B cell (primary cell): ENCODE data around the gene KLHL2. TPM values are rescaled to one million over a fixed set of nuclear protein-coding genes. Genes with fewer than 3 reads are reported as not detected.
A peak's percentile ranks its signal among the peaks of the same experiment; 100 is the strongest.
"Not testable (repeated sequence)": the region's sequence is repeated elsewhere in the genome, so short reads cannot be mapped to it uniquely, and the experiment has no call there.

Experiments
- ATAC-seq: fragments of 200-7000 bp; cut with Tn5 transposase; one replicate; pipeline ENCODE4 v1.10.0; 2021; ENCODE audit warnings: low read depth, mild to moderate bottlenecking, moderate number of reproducible peaks, moderate library complexity
- CTCF ChIA-PET: fragments of 350-600 bp; sonication (Branson Sonifier 250); formaldehyde crosslinking; loops from one replicate; lab custom pipeline; 2021; ENCODE audit warnings: antibody characterized with exemption, inconsistent platforms; lab: Charles Lee
- POLR2A ChIA-PET: fragments of 350-600 bp; sonication (Branson Sonifier 250); formaldehyde crosslinking; loops from one replicate; lab custom pipeline; 2021; ENCODE audit warnings: antibody characterized with exemption; lab: Charles Lee
- DNase-seq: peaks from one replicate; pipeline ENCODE4 v3.0.0; 2013
- H2AFZ ChIP-seq: 2 replicates; pipeline ENCODE4 v1.6.1; 2012; ENCODE audit warnings: mild to moderate bottlenecking, low read depth, low read length; ENCODE audit not compliant: insufficient read depth, poor library complexity, severe bottlenecking
- H3K27ac ChIP-seq, 2 donors: 1 replicate in 1 of 2; 2 replicates in 1 of 2; pipeline ENCODE4 v1.5.1; 2012 to 2013; ENCODE audit warnings: low read length in 2 of 2, mild to moderate bottlenecking in 2 of 2, moderate library complexity in 1 of 2
- H3K27me3 ChIP-seq, 4 experiments: fragments of 200-600 bp in 1 of 4; sonication (generic) in 1 of 4; replicated peaks in 1 of 4; 1 replicate in 2 of 4; 2 replicates in 2 of 4; pipeline versions ENCODE4 v1.6.1 to v1.7.0; 2013 to 2016; ENCODE audit warnings: low read length in 3 of 4, mild to moderate bottlenecking in 2 of 4, mixed read lengths in 1 of 4, moderate library complexity in 1 of 4; ENCODE audit not compliant: insufficient read depth in 4 of 4, control insufficient read depth in 3 of 4; ENCODE audit errors: control extremely low read depth in 1 of 4
- H3K36me3 ChIP-seq, 2 experiments: replicated peaks in 1 of 2; 1 replicate in 1 of 2; 2 replicates in 1 of 2; pipeline versions ENCODE4 v1.6.1 to v1.7.1; 2013; ENCODE audit warnings: low read length in 1 of 2; ENCODE audit not compliant: insufficient read depth in 2 of 2, control insufficient read depth in 1 of 2; ENCODE audit errors: control extremely low read depth in 1 of 2, extremely low read depth in 1 of 2
- H3K4me1 ChIP-seq, 2 donors: fragments of 200-600 bp in 1 of 2; sonication (generic) in 1 of 2; 1 replicate in 1 of 2; 2 replicates in 1 of 2; pipeline versions ENCODE4 v1.5.1 to v1.6.1; 2013 to 2017; ENCODE audit warnings: low read length in 2 of 2; ENCODE audit not compliant: control insufficient read depth in 2 of 2, insufficient read depth in 2 of 2
- H3K4me2 ChIP-seq: replicated peaks from 2 replicates; pipeline ENCODE3; 2012; ENCODE audit warnings: mild to moderate bottlenecking, low read depth, low read length; ENCODE audit not compliant: poor library complexity, severe bottlenecking
- H3K4me3 ChIP-seq, 5 experiments: fragments of 200-600 bp in 1 of 5; sonication (generic) in 1 of 5; 1 replicate in 3 of 5; 2 replicates in 2 of 5; pipeline versions ENCODE4 v1.5.1 to v1.7.0; 2011 to 2016; ENCODE audit warnings: low read length in 4 of 5, mild to moderate bottlenecking in 4 of 5, low read depth in 2 of 5, control low read depth in 1 of 5, moderate library complexity in 1 of 5; ENCODE audit not compliant: insufficient read depth in 1 of 5; ENCODE audit errors: control extremely low read depth in 1 of 5, extremely low read depth in 1 of 5
- H3K79me2 ChIP-seq: fragments of 200-600 bp; sonication (generic); one replicate; pipeline ENCODE4 v1.6.0; 2016; ENCODE audit warnings: low read length; ENCODE audit not compliant: control insufficient read depth, insufficient read depth
- H3K9ac ChIP-seq: fragments of 200-600 bp; sonication (generic); 2 replicates; pipeline ENCODE4 v1.6.1; 2017; ENCODE audit warnings: mild to moderate bottlenecking, low read length, moderate library complexity
- H3K9me3 ChIP-seq, 3 donors: one replicate each; pipeline versions ENCODE4 v1.6.1 to v1.7.1; 2013; ENCODE audit warnings: low read length in 2 of 3; ENCODE audit not compliant: control insufficient read depth in 2 of 3, insufficient read depth in 1 of 3; ENCODE audit errors: control extremely low read depth in 1 of 3
- H4K20me1 ChIP-seq: 2 replicates; pipeline ENCODE4 v1.6.0; 2012; ENCODE audit warnings: mild to moderate bottlenecking, low read length; ENCODE audit not compliant: insufficient read depth, control insufficient read depth, poor library complexity, severe bottlenecking
- H3K27ac Mint-ChIP-seq: one replicate; pipeline ENCODE4 v1.8.0; 2021; ENCODE audit warnings: mixed read lengths
- H3K27me3 Mint-ChIP-seq: one replicate; pipeline ENCODE4 v1.8.0; 2021; ENCODE audit warnings: mixed read lengths
- H3K4me1 Mint-ChIP-seq: one replicate; pipeline ENCODE4 v1.8.0; 2021; ENCODE audit warnings: mixed read lengths
- H3K4me3 Mint-ChIP-seq: one replicate; pipeline ENCODE4 v1.8.0; 2021; ENCODE audit warnings: mixed read lengths
- H3K9me3 Mint-ChIP-seq: one replicate; pipeline ENCODE4 v1.8.0; 2022; ENCODE audit warnings: mixed read lengths; ENCODE audit not compliant: insufficient read depth
- EZH2 ChIP-seq: IDR thresholded peaks from 2 replicates; pipeline ENCODE4 v1.6.1; 2012; ENCODE audit warnings: borderline replicate concordance, low read depth, mild to moderate bottlenecking, moderate library complexity, low read length; ENCODE audit not compliant: insufficient read depth, poor library complexity, severe bottlenecking
- WGBS: methylation state at CpG from one replicate; pipeline ENCODE4 v1.1.5; 2013; ENCODE audit warnings: missing lambda C conversion rate; ENCODE audit not compliant: insufficient coverage; 5-methylcytosine and 5-hydroxymethylcytosine counted together
- intact Hi-C: fragments of 100-400 bp; cut with micrococcal nuclease; formaldehyde crosslinking; loops from one replicate; pipeline ENCODE4 v1.10.0; 2022
- polyA plus RNA-seq: library from polyadenylated mRNA; depleted of rRNA; stranded (reverse); fragments of >200 nt; gene quantifications from 2 replicates; pipeline ENCODE4 v1.2.3, GENCODE V29; 2012
- total RNA-seq, 2 donors: library from RNA; stranded (reverse); fragments of 120-200 nt in 1 of 2; gene quantifications; 1 replicate in 1 of 2; 2 replicates in 1 of 2; pipeline versions ENCODE4 v1.2.3 to v1.2.4, GENCODE V29; 2013 to 2022
- TF ChIP-seq, protein P1 (sequence below): fragments of 200-600 bp; IDR thresholded peaks from one replicate; pipeline ENCODE4 v1.8.0; 2022; ENCODE audit warnings: antibody characterized with exemption, mild to moderate bottlenecking

The KLHL2 gene
- total and polyA plus RNA-seq, 2 donors (not counting 1 experiment from before 2014, with no cell fraction given): 7.8 to 77.5 TPM

DNA sequence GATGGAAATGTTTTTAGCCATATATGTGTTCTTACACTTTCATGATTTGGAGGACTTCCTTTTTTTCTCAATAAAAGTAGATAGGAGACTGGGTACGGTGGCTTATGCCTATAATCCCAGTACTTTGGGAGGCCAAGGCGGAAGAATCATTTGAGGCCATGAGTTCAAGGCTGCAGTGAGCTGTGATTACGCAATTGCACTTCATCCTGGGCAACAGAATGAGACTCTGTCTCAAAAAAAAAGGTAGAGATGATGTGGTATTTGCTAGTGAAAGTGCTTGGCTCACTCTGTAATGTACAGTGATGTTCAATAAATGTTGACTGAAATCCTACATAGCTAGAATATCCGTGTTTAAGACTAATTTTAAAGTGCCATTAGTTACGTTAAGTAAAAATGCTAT lies 27.4 kb downstream of the KLHL2 start:
- POLR2A ChIA-PET: no interaction called here
- H3K27me3 Mint-ChIP-seq: no peaks in the 10 kb centered on the region
- no peak overlapping the region for H3K4me3 Mint-ChIP-seq
- intact Hi-C loops: no loop called here
- Histone ChIP-seq H3K27ac (no peak overlapping the region), H3K9me3 (no peaks in the 10 kb centered on the region), H4K20me1 (no peaks in the 10 kb centered on the region), H3K4me1 (peaks cover 0 to 4% of the 10 kb centered on the region in 2 donors), H3K4me3 (no peak overlapping the region), H2AFZ (no peak overlapping the region), H3K4me2 (no peak overlapping the region), H3K9ac (no peak overlapping the region), H3K27me3 (no peaks in the 10 kb centered on the region), H3K36me3 (peaks cover 0 to 8% of the 10 kb centered on the region in 2 experiments), H3K79me2 (peaks cover 4% of the 10 kb centered on the region)
- H3K9me3 Mint-ChIP-seq: no peaks in the 10 kb centered on the region
- DNase-seq (no peak), ATAC-seq (no peak)
- TF ChIP-seq, protein P1, sequence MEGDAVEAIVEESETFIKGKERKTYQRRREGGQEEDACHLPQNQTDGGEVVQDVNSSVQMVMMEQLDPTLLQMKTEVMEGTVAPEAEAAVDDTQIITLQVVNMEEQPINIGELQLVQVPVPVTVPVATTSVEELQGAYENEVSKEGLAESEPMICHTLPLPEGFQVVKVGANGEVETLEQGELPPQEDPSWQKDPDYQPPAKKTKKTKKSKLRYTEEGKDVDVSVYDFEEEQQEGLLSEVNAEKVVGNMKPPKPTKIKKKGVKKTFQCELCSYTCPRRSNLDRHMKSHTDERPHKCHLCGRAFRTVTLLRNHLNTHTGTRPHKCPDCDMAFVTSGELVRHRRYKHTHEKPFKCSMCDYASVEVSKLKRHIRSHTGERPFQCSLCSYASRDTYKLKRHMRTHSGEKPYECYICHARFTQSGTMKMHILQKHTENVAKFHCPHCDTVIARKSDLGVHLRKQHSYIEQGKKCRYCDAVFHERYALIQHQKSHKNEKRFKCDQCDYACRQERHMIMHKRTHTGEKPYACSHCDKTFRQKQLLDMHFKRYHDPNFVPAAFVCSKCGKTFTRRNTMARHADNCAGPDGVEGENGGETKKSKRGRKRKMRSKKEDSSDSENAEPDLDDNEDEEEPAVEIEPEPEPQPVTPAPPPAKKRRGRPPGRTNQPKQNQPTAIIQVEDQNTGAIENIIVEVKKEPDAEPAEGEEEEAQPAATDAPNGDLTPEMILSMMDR: no peak
- no peak for TF ChIP-seq EZH2
- H3K4me1 Mint-ChIP-seq: peaks cover 24% of the 10 kb centered on the region
- WGBS: 100% methylated on average over 2 of the region's 5 CpGs
- CTCF ChIA-PET: no interaction called here
- H3K27ac Mint-ChIP-seq: no peak overlapping the region

- H3K4me1 ChIP-seq, ATAC-seq, intact Hi-C loops, POLR2A ChIA-PET, H4K20me1 ChIP-seq, H3K27me3 ChIP-seq, H3K79me2 ChIP-seq, H3K36me3 ChIP-seq, H3K27ac ChIP-seq, H3K4me3 Mint-ChIP-seq, H3K4me3 ChIP-seq, H3K9me3 ChIP-seq, H2AFZ ChIP-seq, CTCF ChIA-PET, H3K9ac ChIP-seq, H3K4me2 ChIP-seq, H3K9me3 Mint-ChIP-seq, H3K27ac Mint-ChIP-seq, H3K27me3 Mint-ChIP-seq, DNase-seq: not testable (repeated sequence)
- H3K4me1 Mint-ChIP-seq: peaks cover 24% of the 10 kb centered on the region
- no CpG with 5 or more reads among the region's 1 CpG for WGBS
These were observed 29.5 kb downstream of the KLHL2 start for GRCh38 chr4:165236852-165237251.

- H3K4me2 ChIP-seq, H3K4me3 ChIP-seq, H3K27me3 Mint-ChIP-seq, H3K27ac ChIP-seq, H3K27me3 ChIP-seq, H3K79me2 ChIP-seq, H3K36me3 ChIP-seq, POLR2A ChIA-PET, CTCF ChIA-PET, intact Hi-C loops, H3K9ac ChIP-seq, H3K9me3 ChIP-seq, H2AFZ ChIP-seq, H4K20me1 ChIP-seq, H3K9me3 Mint-ChIP-seq, H3K4me1 ChIP-seq: not testable (repeated sequence)
- Mint-ChIP-seq H3K4me3 (peak overlapping the region; percentile 41), H3K27ac (peak overlapping the region; percentile 71), H3K4me1 (peaks cover 23% of the 10 kb centered on the region)
- peak; percentile 28 for ATAC-seq
- WGBS: 72% methylated on average over 3 of the region's 5 CpGs
- DNase-seq: peak; percentile 12
These were observed 30.8 kb downstream of the KLHL2 start for GRCh38 chr4:165238041-165238640.
